ENCODE results near the gene HPCAL1. TPM values are rescaled to one million over a fixed set of nuclear protein-coding genes. Genes with fewer than 3 reads are reported as not detected.

The HPCAL1 gene
- total and polyA plus RNA-seq, 10 of the 15 experiments (the other 5 are each of a cell fraction or from before 2014, with no cell fraction given): 0.40 to 12.8 (median 7.9) TPM

DNA sequence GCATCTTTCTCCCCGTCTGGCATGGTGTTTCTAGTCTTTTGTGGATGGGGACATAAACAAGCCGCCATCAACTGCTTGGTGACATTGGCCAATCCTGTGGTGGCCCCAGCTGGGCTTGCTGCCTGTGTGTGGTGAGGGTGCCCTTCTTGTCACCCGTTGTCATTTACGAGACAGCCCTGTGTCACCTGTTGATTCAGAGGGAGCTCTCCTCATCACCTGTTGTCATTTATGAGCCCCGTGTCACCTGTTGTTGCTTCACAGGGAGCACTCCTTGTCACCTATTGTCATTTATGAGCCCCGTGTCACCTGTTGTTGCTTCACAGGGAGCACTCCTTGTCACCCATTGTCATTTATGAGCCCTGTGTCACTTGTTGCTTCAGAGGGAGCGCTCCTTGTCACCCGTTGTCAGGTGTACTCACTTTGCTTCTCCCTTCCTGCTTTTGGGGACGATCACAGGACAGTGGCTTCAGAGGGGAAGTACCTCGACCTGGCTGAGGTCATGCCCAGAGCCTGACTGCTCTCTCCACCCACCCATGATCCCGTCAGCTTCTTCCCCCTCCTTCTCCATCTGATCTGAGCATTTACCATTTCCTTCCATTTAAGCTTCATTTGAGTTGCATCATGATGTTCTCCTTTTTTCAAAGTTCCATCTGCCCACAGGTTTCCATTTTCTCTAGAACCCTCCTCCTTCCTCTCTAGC is 29.1 kb downstream of the HPCAL1 start (continued):
- TF ChIP-seq, protein P1, sequence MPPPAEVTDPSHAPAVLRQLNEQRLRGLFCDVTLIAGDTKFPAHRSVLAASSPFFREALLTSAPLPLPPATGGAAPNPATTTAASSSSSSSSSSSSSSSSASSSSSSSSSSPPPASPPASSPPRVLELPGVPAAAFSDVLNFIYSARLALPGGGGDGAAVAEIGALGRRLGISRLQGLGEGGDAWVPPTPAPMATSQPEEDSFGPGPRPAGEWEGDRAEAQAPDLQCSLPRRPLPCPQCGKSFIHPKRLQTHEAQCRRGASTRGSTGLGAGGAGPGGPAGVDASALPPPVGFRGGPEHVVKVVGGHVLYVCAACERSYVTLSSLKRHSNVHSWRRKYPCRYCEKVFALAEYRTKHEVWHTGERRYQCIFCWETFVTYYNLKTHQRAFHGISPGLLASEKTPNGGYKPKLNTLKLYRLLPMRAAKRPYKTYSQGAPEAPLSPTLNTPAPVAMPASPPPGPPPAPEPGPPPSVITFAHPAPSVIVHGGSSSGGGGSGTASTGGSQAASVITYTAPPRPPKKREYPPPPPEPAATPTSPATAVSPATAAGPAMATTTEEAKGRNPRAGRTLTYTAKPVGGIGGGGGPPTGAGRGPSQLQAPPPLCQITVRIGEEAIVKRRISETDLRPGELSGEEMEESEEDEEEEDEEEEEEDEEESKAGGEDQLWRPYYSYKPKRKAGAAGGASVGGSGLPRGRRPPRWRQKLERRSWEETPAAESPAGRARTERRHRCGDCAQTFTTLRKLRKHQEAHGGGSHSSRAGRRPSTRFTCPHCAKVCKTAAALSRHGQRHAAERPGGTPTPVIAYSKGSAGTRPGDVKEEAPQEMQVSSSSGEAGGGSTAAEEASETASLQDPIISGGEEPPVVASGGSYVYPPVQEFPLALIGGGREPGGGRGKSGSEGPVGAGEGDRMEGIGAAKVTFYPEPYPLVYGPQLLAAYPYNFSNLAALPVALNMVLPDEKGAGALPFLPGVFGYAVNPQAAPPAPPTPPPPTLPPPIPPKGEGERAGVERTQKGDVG (CRISPR knock-in tag; IDR thresholded peaks at IDR 0.05): no peak
- TF ChIP-seq, protein P2, sequence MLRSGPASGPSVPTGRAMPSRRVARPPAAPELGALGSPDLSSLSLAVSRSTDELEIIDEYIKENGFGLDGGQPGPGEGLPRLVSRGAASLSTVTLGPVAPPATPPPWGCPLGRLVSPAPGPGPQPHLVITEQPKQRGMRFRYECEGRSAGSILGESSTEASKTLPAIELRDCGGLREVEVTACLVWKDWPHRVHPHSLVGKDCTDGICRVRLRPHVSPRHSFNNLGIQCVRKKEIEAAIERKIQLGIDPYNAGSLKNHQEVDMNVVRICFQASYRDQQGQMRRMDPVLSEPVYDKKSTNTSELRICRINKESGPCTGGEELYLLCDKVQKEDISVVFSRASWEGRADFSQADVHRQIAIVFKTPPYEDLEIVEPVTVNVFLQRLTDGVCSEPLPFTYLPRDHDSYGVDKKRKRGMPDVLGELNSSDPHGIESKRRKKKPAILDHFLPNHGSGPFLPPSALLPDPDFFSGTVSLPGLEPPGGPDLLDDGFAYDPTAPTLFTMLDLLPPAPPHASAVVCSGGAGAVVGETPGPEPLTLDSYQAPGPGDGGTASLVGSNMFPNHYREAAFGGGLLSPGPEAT (IDR thresholded peaks at IDR 0.05; ENCODE audit: low read depth): peak; percentile 39; the same call in 1 of the 2 replicates
- no peak for TF ChIP-seq CBFB (IDR thresholded peaks at IDR 0.05; ENCODE audit: low read depth)
- TF ChIP-seq, protein P3, sequence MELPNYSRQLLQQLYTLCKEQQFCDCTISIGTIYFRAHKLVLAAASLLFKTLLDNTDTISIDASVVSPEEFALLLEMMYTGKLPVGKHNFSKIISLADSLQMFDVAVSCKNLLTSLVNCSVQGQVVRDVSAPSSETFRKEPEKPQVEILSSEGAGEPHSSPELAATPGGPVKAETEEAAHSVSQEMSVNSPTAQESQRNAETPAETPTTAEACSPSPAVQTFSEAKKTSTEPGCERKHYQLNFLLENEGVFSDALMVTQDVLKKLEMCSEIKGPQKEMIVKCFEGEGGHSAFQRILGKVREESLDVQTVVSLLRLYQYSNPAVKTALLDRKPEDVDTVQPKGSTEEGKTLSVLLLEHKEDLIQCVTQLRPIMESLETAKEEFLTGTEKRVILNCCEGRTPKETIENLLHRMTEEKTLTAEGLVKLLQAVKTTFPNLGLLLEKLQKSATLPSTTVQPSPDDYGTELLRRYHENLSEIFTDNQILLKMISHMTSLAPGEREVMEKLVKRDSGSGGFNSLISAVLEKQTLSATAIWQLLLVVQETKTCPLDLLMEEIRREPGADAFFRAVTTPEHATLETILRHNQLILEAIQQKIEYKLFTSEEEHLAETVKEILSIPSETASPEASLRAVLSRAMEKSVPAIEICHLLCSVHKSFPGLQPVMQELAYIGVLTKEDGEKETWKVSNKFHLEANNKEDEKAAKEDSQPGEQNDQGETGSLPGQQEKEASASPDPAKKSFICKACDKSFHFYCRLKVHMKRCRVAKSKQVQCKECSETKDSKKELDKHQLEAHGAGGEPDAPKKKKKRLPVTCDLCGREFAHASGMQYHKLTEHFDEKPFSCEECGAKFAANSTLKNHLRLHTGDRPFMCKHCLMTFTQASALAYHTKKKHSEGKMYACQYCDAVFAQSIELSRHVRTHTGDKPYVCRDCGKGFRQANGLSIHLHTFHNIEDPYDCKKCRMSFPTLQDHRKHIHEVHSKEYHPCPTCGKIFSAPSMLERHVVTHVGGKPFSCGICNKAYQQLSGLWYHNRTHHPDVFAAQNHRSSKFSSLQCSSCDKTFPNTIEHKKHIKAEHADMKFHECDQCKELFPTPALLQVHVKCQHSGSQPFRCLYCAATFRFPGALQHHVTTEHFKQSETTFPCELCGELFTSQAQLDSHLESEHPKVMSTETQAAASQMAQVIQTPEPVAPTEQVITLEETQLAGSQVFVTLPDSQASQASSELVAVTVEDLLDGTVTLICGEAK (IDR thresholded peaks at IDR 0.05; ENCODE audit: borderline replicate concordance): no peak
- TF ChIP-seq ZNF384 (IDR thresholded peaks at IDR 0.05; ENCODE audit: borderline replicate concordance, low read depth, low read length): no peak
- TF ChIP-seq CEBPB (IDR thresholded peaks at IDR 0.05; ENCODE audit: borderline replicate concordance in 1 of 2, low read depth in 2 of 2, low read length in 2 of 2): no peak
- TF ChIP-seq ETV6 (conservative IDR thresholded peaks at IDR 0.05 in 1 of 2, IDR thresholded peaks at IDR 0.05 in 1 of 2; ENCODE audit: borderline replicate concordance in 1 of 2, low read depth in 1 of 2): no peak
- TF ChIP-seq, protein P4, sequence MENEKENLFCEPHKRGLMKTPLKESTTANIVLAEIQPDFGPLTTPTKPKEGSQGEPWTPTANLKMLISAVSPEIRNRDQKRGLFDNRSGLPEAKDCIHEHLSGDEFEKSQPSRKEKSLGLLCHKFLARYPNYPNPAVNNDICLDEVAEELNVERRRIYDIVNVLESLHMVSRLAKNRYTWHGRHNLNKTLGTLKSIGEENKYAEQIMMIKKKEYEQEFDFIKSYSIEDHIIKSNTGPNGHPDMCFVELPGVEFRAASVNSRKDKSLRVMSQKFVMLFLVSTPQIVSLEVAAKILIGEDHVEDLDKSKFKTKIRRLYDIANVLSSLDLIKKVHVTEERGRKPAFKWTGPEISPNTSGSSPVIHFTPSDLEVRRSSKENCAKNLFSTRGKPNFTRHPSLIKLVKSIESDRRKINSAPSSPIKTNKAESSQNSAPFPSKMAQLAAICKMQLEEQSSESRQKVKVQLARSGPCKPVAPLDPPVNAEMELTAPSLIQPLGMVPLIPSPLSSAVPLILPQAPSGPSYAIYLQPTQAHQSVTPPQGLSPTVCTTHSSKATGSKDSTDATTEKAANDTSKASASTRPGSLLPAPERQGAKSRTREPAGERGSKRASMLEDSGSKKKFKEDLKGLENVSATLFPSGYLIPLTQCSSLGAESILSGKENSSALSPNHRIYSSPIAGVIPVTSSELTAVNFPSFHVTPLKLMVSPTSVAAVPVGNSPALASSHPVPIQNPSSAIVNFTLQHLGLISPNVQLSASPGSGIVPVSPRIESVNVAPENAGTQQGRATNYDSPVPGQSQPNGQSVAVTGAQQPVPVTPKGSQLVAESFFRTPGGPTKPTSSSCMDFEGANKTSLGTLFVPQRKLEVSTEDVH (IDR thresholded peaks at IDR 0.05; ENCODE audit: low read depth, partially characterized antibody): no peak
- peak in 1 of 2 experiments; percentile 56; a peak in 2 of 4 replicates for TF ChIP-seq IKZF2 (IDR thresholded peaks at IDR 0.05)
- TF ChIP-seq, protein P5, sequence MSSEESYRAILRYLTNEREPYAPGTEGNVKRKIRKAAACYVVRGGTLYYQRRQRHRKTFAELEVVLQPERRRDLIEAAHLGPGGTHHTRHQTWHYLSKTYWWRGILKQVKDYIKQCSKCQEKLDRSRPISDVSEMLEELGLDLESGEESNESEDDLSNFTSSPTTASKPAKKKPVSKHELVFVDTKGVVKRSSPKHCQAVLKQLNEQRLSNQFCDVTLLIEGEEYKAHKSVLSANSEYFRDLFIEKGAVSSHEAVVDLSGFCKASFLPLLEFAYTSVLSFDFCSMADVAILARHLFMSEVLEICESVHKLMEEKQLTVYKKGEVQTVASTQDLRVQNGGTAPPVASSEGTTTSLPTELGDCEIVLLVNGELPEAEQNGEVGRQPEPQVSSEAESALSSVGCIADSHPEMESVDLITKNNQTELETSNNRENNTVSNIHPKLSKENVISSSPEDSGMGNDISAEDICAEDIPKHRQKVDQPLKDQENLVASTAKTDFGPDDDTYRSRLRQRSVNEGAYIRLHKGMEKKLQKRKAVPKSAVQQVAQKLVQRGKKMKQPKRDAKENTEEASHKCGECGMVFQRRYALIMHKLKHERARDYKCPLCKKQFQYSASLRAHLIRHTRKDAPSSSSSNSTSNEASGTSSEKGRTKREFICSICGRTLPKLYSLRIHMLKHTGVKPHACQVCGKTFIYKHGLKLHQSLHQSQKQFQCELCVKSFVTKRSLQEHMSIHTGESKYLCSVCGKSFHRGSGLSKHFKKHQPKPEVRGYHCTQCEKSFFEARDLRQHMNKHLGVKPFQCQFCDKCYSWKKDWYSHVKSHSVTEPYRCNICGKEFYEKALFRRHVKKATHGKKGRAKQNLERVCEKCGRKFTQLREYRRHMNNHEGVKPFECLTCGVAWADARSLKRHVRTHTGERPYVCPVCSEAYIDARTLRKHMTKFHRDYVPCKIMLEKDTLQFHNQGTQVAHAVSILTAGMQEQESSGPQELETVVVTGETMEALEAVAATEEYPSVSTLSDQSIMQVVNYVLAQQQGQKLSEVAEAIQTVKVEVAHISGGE (CRISPR knock-in tag; IDR thresholded peaks at IDR 0.05): no peak
- TF ChIP-seq CREB1 (IDR thresholded peaks at IDR 0.05; ENCODE audit: low read depth): peak; percentile 16; the same call in 1 of the 2 replicates
- no peak for TF ChIP-seq RELA (IDR thresholded peaks at IDR 0.05; ENCODE audit: borderline replicate concordance, partially characterized antibody)
